OCI-LY3 (cell line): ENCODE data around the gene REXO1.

Experiments used
- CTCF ChIP-seq: fragments of 200-600, 300-600 bp; sonication (generic); IDR thresholded peaks from 2 replicates; pipeline ENCODE4 v1.5.1; 2014; ENCODE audit warnings: antibody characterized with exemption, low read length, low read depth
- EZH2phosphoT487 ChIP-seq: fragments of 200-600 bp; shearing (Covaris generic); IDR thresholded peaks from 2 replicates; pipeline ENCODE4 v1.6.1; 2018; ENCODE audit warnings: antibody characterized with exemption, mixed run types, low read depth

GRCh38 chr19:1832046-1832663, 16.1 kb downstream of the REXO1 start:
- no peak for TF ChIP-seq CTCF
- TF ChIP-seq EZH2phosphoT487, result no peak
